Measurements from ENCODE around the gene SMAP1.

- TF ChIP-seq CTCF (IDR thresholded peaks at IDR 0.05) (no peak), ZFX (IDR thresholded peaks at IDR 0.05; ENCODE audit: borderline replicate concordance) (no peak)
Measured at GRCh38 chr6:70676821-70677220, 9.1 kb downstream of the SMAP1 start.
